Activated CD8-positive, alpha-beta T cell treated with anti-CD3 and anti-CD28 coated beads for 36 hours (primary cell): Measurements from ENCODE around the gene C2orf76. TPM values are rescaled to one million over a fixed set of nuclear protein-coding genes. Genes with fewer than 3 reads are reported as not detected.

Experiments
- ATAC-seq: fragments of 200-7000 bp; cut with Tn5 transposase; one replicate; pipeline ENCODE4 v1.10.0; 2021; ENCODE audit warnings: mild to moderate bottlenecking, moderate library complexity
- CTCF ChIA-PET: fragments of 350-600 bp; sonication (Branson Sonifier 250); formaldehyde crosslinking; loops from one replicate; lab custom pipeline; 2021; ENCODE audit warnings: antibody characterized with exemption; lab: Charles Lee
- POLR2A ChIA-PET: fragments of 350-600 bp; sonication (Branson Sonifier 250); formaldehyde crosslinking; loops from one replicate; lab custom pipeline; 2021; ENCODE audit warnings: antibody characterized with exemption; lab: Charles Lee
- DNase-seq: peaks from one replicate; pipeline ENCODE4 v3.0.0-alpha.2; 2020
- H3K27ac Mint-ChIP-seq: one replicate; pipeline ENCODE4 v1.8.0; 2021; ENCODE audit warnings: mild to moderate bottlenecking, mixed read lengths
- H3K27me3 Mint-ChIP-seq: one replicate; pipeline ENCODE4 v1.8.0; 2021; ENCODE audit warnings: mixed read lengths
- H3K36me3 Mint-ChIP-seq: one replicate; pipeline ENCODE4 v1.8.0; 2021; ENCODE audit warnings: low read depth, mixed read lengths
- H3K4me1 Mint-ChIP-seq: one replicate; pipeline ENCODE4 v1.8.0; 2021; ENCODE audit warnings: low read depth, mixed read lengths
- H3K4me3 Mint-ChIP-seq: one replicate; pipeline ENCODE4 v1.8.0; 2021; ENCODE audit warnings: mild to moderate bottlenecking, moderate library complexity, mixed read lengths
- H3K9me3 Mint-ChIP-seq: one replicate; pipeline ENCODE4 v1.8.0; 2021; ENCODE audit warnings: mixed read lengths
- intact Hi-C: fragments of 100-400 bp; cut with micrococcal nuclease; formaldehyde crosslinking; loops from one replicate; pipeline ENCODE4 v1.10.0; 2022
- total RNA-seq, 2 experiments: library from RNA; stranded (reverse); gene quantifications; one replicate each; pipeline ENCODE4 v1.2.3, GENCODE V29; 2021
- TF ChIP-seq, protein P1 (sequence below): fragments of 200-600 bp; IDR thresholded peaks from one replicate; pipeline ENCODE4 v1.8.0; 2022; ENCODE audit warnings: antibody characterized with exemption, mild to moderate bottlenecking

Gene C2orf76
- total RNA-seq, 2 experiments from 2014 or later: 9.6 to 11.5 TPM

DNA sequence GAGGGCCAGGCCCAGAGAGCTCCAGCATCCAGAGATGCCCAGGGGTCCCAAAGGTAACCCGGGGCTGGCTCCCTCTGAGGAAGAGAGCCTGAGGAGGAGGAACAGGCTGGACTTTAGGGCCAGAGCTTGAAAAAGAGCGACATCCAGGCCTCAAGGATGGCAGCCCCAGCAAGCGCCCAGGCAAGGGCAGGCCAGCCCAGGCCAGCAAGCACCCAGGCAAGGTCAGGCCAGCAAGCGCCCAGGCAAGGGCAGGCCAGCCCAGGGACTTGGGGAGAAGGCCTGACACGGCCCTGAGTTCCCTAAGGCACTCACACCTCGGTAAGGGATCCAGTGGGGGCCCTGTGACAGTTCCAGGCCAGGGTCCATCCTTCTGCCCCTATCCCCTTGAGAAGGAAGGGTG is 30.6 kb upstream of the C2orf76 start:
- DNase-seq: no peak
- Mint-ChIP-seq H3K27ac (no peak overlapping the region), H3K36me3 (no peaks in the 10 kb centered on the region), H3K27me3 (peaks cover 7% of the 10 kb centered on the region), H3K9me3 (no peaks in the 10 kb centered on the region), H3K4me1 (no peaks in the 10 kb centered on the region), H3K4me3 (no peak overlapping the region)
- intact Hi-C loops: no loop called here
- CTCF ChIA-PET: no interaction called here
- no peak for ATAC-seq
- POLR2A ChIA-PET: no interaction called here
- TF ChIP-seq, protein P1, sequence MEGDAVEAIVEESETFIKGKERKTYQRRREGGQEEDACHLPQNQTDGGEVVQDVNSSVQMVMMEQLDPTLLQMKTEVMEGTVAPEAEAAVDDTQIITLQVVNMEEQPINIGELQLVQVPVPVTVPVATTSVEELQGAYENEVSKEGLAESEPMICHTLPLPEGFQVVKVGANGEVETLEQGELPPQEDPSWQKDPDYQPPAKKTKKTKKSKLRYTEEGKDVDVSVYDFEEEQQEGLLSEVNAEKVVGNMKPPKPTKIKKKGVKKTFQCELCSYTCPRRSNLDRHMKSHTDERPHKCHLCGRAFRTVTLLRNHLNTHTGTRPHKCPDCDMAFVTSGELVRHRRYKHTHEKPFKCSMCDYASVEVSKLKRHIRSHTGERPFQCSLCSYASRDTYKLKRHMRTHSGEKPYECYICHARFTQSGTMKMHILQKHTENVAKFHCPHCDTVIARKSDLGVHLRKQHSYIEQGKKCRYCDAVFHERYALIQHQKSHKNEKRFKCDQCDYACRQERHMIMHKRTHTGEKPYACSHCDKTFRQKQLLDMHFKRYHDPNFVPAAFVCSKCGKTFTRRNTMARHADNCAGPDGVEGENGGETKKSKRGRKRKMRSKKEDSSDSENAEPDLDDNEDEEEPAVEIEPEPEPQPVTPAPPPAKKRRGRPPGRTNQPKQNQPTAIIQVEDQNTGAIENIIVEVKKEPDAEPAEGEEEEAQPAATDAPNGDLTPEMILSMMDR: no peak

DNA sequence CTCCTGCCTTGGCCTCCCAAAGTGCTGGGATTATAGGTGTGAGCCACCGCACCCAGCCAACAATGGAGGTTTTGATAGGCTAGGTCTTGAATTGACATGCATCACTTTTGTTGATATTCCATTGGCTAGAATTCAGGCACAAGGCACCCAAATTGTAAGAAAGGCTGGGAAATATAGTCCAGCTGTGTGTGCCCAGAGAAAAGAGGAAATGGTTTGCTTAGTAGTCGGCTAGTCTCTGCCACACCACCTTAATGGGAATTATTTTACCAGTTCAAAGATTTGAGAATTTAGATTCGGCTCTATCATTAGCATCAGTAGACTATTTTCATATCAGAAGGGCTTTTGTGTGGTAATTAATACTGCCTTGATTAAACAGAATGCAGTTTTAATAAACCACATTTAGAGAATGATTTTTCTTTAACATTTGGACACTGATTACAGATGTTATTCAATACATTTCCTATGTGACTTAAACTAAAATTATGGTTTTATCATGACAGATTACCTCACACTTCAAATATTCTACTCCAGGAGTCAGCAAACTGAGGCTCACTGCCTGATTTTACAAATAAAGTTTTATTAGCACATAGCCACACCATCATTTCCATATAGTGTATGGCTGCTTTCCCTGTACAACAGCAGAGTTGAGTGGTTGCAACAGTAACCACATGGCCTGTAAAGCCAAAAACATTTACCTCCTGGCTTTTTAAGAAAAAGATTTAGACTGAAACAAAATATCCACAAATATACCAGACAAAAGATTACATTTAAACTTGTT is 27.5 kb upstream of the C2orf76 start:
- CTCF ChIA-PET: interaction anchor here (0.6 kb wide), 1 partner anchor 197 kb away, joined by 3 read pairs; no protein-coding TSS in a partner anchor
- Mint-ChIP-seq H3K36me3 (no peaks in the 10 kb centered on the region), H3K27me3 (peaks cover 4% of the 10 kb centered on the region), H3K4me3 (no peak overlapping the region), H3K4me1 (no peaks in the 10 kb centered on the region), H3K27ac (no peak overlapping the region), H3K9me3 (no peaks in the 10 kb centered on the region)
- ATAC-seq (no peak), DNase-seq (no peak)
- TF ChIP-seq, protein P1: no peak
- intact Hi-C loops: no loop called here
- POLR2A ChIA-PET: no interaction called here

DNA sequence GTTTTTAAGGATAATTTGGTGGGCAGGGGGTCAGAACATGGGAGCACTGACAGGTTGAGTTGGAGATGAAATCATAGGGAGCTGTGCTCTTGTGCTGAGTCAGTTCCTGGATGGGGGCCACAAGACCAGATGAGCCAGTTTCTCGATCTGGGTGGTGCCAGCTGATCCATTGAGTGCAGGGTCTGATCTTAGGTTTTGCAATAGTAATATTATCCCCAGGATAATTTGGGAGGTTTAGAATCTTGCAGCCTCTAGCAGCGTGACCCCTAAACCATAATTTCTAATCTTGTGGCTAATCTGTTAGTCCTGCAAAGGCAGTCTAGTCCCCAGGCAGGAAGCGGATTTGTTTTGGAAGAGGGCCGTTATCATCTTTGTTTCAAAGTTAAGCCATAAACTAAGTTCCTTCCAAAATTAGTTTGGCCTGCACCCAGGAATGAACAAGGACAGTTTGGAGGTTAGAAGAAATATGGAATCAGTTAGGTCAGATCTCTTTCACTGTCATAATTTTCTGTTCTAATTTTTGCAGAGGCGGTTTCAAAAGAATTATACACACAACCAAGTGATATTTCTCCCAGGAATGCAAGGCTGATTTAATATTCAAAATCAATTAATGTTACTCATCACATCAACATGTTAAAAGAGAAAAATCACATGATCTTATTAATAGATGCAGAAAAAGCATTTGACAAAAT is 23.1 kb upstream of the C2orf76 start:
- TF ChIP-seq, protein P1: no peak
- Mint-ChIP-seq H3K4me1 (peaks cover 6% of the 10 kb centered on the region), H3K27ac (no peak overlapping the region), H3K36me3 (no peaks in the 10 kb centered on the region), H3K27me3 (peaks cover 3% of the 10 kb centered on the region), H3K9me3 (no peaks in the 10 kb centered on the region), H3K4me3 (no peak overlapping the region)
- intact Hi-C loops: no loop called here
- ATAC-seq (no peak), DNase-seq (no peak)
- ChIA-PET POLR2A (interaction anchor here (0.6 kb wide), 1 partner anchor 1078 kb away, joined by 3 read pairs; no protein-coding TSS in a partner anchor), CTCF (interaction anchor here (1.1 kb wide), 1 partner anchor 86 kb away, joined by 3 read pairs; no protein-coding TSS in a partner anchor)

DNA sequence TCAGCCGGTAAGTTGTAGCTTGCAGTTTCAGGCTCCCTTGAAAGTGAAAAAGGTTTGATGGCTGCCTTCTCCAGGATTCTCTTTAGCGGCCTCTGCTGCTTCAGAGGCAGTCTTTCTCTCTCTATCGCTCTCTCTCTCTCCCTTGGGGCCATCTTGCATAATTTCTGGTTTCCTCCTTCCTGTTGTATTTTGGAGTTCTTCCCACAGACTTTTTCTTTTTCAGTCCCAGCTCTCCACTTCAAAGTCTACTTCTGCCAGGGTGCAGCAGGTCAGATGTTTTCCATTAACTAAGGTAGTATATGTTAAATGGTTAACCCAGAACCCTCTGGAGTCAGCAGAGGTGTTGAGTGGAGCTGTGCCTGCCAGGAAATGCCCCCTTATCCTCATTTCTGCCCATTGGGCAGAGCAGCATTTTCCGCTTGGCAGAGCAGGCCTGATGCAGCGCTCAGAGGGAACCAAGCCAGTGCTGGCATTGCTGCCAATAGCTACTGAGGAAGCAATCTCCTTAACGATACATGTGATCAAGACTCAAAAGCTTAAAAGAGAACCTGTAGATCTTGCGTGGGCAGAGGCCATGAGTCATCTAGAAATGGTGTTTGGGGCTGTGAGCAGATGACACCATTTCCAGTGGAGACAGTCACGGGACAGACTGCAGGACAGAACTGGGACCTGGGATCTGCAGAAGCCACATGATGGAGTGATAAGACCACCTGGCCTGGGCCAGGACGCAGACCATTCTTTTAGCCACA is 20.9 kb upstream of the C2orf76 start:
- peaks cover 2% of the 10 kb centered on the region for H3K27me3 Mint-ChIP-seq
- H3K27ac Mint-ChIP-seq: no peak overlapping the region
- H3K4me1 Mint-ChIP-seq: peaks cover 6% of the 10 kb centered on the region
- ATAC-seq: peak; percentile 51
- ChIA-PET CTCF (interaction anchor here (1.1 kb wide), 1 partner anchor 89 kb away, joined by 4 read pairs; no protein-coding TSS in a partner anchor), POLR2A (no interaction called here)
- DNase-seq: peak; percentile 67
- H3K9me3 Mint-ChIP-seq: no peaks in the 10 kb centered on the region
- intact Hi-C loops: no loop called here
- no peak overlapping the region for H3K4me3 Mint-ChIP-seq
- TF ChIP-seq, protein P1: no peak
- H3K36me3 Mint-ChIP-seq: no peaks in the 10 kb centered on the region
